WTC11 (cell line): ENCODE measurements around the gene EHD1.

Experiments
- IRF2 ChIP-seq: sonication (generic); formaldehyde crosslinking; IDR thresholded peaks from 2 replicates; pipeline ENCODE4 v1.8.0; 2022; ENCODE audit warnings: low read depth, missing genetic modification reagents, borderline replicate concordance
- JUN ChIP-seq: sonication (generic); formaldehyde crosslinking; IDR thresholded peaks from 2 replicates; pipeline ENCODE4 v1.8.0; 2023; ENCODE audit warnings: mild to moderate bottlenecking, missing genetic modification reagents
- TEAD4 ChIP-seq: sonication (generic); formaldehyde crosslinking; IDR thresholded peaks from 2 replicates; pipeline ENCODE4 v1.8.0; 2022; ENCODE audit warnings: mild to moderate bottlenecking, missing genetic modification reagents
- ZNF416 ChIP-seq: fragments of 250-450 bp; sonication (Bioruptor Pico); IDR thresholded peaks from 2 replicates; pipeline ENCODE4 v1.9.0; 2021; ENCODE audit warnings: mild to moderate bottlenecking, inconsistent platforms
- TF ChIP-seq, protein P1 (sequence below): fragments of 250-450 bp; sonication (Bioruptor Pico); IDR thresholded peaks from 2 replicates; pipeline ENCODE4 v1.9.0; 2021; ENCODE audit warnings: moderate library complexity, mild to moderate bottlenecking, inconsistent platforms, borderline replicate concordance
- TF ChIP-seq, protein P2 (sequence below): fragments of 200-600 bp; IDR thresholded peaks from 2 replicates; pipeline ENCODE4 v1.8.0; 2022; ENCODE audit warnings: antibody characterized with exemption
- TF ChIP-seq, protein P3 (sequence below): sonication (generic); formaldehyde crosslinking; conservative IDR thresholded peaks from 2 replicates; pipeline ENCODE4 v1.8.1; 2022; ENCODE audit warnings: mild to moderate bottlenecking, missing genetic modification reagents

DNA sequence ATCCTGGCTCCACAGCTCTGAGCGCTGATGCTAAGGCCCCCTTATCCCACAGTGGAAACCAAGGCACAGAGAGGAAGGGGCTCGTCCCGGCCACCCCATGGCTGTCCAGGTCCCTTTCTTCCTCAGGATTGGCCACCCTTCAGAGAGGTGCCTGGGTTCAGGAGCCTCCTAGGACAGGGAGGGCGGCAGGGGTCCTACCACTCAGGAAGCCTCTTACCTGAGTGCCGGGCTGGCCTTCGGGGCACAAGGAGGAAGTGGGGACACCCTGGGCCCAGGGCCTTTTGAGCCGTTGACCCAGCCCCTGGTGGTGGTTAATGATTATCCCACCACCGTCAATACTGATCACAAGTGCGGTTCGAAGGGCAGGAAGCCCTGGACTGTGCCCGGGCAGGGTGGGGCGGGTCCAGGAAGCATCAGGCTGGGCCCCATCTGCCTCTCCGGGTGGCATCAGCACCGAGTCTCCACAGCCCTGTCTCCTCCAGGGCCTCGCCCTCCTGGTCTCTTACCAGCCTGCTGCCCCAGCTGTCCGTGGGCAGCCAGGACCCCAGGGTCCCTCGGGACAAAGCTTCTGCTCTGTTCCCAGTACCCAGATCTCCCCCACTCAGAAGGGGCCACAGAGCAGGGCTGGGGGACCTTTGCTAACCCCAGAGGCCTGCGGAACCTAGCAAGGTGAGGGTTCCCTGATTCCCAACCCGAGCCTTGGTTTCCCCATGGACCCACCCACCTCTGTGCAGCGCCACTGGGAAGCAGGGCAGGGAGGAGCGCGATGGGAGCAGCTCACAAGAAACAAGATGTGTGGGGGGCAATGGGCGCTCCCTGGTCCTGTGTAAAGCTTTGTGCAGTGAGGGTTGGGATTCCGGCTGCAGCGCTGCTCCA is 15.0 kb upstream of the EHD1 start:
- no peak for TF ChIP-seq ZNF416
- TF ChIP-seq, protein P1, sequence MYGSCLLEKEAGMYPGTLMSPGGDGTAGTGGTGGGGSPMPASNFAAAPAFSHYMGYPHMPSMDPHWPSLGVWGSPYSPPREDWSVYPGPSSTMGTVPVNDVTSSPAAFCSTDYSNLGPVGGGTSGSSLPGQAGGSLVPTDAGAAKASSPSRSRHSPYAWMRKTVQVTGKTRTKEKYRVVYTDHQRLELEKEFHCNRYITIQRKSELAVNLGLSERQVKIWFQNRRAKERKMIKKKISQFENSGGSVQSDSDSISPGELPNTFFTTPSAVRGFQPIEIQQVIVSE (CRISPR knock-in tag), result no peak
- no peak for TF ChIP-seq IRF2
- TF ChIP-seq TEAD4 (CRISPR knock-in tag), result no peak
- no peak for TF ChIP-seq JUN (CRISPR knock-in tag)
- TF ChIP-seq, protein P2, sequence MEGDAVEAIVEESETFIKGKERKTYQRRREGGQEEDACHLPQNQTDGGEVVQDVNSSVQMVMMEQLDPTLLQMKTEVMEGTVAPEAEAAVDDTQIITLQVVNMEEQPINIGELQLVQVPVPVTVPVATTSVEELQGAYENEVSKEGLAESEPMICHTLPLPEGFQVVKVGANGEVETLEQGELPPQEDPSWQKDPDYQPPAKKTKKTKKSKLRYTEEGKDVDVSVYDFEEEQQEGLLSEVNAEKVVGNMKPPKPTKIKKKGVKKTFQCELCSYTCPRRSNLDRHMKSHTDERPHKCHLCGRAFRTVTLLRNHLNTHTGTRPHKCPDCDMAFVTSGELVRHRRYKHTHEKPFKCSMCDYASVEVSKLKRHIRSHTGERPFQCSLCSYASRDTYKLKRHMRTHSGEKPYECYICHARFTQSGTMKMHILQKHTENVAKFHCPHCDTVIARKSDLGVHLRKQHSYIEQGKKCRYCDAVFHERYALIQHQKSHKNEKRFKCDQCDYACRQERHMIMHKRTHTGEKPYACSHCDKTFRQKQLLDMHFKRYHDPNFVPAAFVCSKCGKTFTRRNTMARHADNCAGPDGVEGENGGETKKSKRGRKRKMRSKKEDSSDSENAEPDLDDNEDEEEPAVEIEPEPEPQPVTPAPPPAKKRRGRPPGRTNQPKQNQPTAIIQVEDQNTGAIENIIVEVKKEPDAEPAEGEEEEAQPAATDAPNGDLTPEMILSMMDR, result no peak
- TF ChIP-seq, protein P3, sequence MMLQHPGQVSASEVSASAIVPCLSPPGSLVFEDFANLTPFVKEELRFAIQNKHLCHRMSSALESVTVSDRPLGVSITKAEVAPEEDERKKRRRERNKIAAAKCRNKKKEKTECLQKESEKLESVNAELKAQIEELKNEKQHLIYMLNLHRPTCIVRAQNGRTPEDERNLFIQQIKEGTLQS, result no peak
